Stimulated activated CD4-positive, alpha-beta T cell treated with anti-CD3 and anti-CD28 coated beads, Interleukin-12 subunit alpha, Interleukin-12 subunit beta, amount 100 ng/mL, for 24 hours (primary cell): ENCODE measurements around the gene ATF5.
"Not testable (repeated sequence)": the region's sequence is repeated elsewhere in the genome, so short reads cannot be mapped to it uniquely, and the experiment has no call there.

Experiments used
- DNase-seq, 2 experiments: peaks; one replicate each; pipeline ENCODE4 v3.0.0-alpha.2; 2020; ENCODE audit warnings: low read depth in 2 of 2

ATF5 gene

DNA sequence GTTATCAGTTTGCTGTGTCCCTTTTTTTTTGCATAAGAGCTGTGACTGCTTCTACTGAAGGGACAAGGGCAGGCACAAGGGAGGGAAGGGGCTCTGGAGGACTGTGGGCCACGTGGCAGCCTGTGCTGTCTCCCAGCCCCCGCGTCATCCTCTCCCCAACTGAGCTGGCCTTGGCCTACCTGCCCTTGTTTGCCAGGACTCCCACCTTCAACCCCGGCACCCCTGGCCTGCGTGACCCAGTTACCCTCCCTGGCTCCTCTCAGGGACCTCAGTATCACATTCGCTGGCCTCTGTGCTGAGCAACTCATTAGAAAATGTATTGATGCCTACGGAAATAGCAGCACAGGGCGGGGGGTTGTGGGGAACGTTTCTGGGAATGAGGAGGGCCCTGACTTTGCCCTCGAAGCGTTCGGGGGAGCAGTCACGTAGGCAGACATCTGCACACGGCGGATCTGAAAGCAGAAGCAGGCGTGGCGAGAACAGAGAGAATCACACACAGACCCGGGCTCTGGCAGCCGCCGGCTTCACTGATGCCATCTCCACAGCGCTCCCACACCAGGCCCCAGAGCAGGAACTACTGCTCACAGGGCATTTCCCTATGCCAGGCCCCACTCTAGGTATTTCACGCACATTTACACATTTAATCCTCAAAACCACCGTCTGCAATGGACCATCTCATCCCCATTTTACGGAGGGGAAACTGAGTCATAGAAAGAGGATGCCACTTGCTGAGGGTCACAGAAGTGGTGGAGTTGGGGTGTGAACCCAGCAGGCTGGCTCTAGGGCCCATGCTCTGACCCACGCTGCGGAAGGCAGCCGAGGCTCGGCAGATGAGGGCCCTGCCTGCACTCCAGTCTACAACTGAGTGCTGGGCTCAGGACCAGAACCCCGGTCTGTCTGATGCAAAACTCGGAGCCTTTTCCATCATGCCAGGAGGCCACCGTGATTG, 5.7 kb upstream of the ATF5 start:
- no peak for DNase-seq

DNA sequence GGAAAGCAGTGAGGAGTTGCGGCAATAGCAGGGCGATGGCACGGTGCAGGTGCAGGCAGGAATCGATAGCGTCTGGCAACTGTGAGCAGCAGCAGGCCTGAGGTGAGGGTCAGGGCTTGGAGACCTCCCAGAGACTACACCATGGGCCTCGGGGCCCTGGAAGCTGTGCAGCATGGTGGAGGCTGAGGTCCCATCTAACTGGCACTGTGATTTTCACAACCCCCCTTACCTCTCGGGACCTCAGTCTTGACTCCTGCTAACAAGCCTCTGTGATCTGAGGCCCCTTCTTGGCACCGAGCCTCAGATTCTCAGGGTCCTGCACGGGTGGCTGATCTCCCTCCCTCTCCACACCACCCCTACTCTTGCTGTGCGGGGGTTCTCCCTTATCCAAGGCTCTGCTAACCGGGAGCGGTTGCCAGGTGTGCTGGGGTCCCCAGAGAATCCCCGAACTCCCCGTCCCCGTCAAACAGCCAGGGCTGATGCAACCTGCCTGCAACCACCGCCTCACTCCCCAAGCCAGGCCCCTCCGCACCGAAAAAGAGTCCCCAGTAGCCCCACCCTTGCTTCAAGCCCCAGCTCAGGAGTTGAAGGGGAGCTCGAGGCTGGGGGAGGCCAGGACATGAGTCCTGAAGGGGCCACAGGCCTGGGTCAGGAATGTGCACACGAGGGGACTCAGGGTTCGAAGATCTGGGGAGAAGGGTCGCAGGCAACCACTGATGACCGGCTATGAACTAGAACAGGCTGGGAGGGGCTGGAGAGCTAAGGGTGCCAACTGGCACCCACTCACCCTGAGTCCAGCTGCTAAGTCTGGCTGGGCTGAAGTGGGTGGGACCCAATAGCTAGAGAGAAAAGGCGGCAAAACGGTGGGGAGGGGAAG, 4.8 kb upstream of the ATF5 start:
- no peak for DNase-seq

DNA sequence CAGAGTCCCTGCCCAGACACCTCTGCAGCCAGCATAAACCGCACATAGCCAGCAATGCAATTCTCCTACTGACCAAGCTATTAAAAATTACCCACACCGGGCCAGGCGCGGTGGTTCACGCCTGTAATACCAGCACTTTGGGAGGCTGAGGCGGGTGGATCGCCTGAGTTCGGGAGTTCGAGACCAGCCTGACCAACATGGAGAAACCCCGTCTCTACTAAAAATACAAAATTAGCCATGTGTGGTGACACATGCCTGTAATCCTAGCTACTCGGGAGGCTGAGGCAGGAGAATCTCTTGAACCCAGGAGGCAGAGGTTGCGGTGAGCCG, 4.2 kb upstream of the ATF5 start:
- not testable (repeated sequence) for DNase-seq

DNA sequence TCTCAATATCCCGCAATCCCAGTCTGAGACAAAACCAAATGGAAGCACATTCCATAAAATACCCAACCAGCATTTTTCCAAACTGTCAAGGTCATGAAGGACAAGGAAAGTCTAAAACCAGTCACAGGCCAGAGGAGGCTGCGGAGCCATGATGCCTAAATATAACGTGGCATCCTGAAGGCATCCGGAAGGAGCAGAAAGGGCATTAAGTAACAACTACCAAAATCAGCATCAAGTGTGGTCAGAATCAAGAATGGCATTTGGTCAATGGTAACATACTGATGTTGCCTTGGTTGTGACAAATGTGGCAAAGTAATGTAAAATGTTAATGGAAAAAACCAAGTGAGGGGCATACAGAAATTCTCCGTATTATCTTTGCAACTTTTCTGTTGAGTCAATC, 3.5 kb upstream of the ATF5 start:
- no peak for DNase-seq

DNA sequence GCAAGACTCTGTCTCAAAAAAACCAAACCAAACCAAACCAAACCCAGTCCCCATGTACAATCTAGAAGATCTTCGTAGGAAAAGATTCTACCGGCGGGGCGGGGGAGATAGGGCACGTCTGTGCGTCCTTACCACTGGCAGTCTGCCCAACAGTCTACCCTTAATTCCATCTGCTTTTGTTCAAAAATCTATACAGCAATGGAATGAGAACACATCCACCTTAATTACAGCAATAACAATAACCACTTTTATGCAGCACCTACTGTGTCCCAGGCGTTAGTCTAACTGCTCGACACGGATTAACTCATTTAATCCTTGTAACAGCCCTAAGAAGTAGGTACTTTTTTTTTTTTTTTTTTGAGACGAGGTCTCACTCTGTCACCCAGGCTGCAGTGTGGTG, 2.5 kb upstream of the ATF5 start:
- no peak for DNase-seq

DNA sequence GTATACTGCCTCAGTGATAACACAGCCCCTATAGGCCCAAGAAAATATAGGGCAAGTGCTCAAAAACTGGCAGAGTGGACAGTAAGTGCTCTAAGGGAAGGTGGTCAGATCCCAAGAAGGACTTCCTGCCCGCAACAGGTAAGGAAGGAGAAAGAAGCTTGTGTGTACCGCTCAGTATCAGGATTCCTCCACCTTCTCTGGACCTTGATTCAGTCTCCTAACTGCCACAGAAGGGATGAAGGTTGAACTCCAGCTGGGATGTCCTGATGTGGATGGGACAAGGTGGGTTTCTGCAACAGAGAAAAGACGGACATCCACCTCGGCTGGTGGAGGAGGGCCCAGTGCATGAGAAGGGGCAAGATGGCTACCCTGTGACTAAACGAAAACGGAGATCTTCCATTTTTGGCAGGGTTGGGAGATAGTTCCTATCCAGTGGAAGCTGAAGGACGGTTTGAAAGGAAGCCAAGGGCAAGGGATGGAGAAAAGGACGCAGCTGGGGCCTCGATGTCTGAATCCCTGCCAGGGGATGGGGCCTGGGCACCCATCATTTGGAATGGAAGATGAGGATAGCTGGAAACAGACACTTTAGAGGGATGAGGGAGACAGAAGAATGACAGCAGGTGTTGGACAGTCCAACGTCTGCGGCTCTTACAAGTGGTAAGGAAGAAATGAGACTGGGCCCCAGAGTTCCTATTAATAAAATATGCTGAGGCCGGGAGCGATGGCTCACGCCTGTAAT, 1.3 kb upstream of the ATF5 start:
- no peak for DNase-seq

DNA sequence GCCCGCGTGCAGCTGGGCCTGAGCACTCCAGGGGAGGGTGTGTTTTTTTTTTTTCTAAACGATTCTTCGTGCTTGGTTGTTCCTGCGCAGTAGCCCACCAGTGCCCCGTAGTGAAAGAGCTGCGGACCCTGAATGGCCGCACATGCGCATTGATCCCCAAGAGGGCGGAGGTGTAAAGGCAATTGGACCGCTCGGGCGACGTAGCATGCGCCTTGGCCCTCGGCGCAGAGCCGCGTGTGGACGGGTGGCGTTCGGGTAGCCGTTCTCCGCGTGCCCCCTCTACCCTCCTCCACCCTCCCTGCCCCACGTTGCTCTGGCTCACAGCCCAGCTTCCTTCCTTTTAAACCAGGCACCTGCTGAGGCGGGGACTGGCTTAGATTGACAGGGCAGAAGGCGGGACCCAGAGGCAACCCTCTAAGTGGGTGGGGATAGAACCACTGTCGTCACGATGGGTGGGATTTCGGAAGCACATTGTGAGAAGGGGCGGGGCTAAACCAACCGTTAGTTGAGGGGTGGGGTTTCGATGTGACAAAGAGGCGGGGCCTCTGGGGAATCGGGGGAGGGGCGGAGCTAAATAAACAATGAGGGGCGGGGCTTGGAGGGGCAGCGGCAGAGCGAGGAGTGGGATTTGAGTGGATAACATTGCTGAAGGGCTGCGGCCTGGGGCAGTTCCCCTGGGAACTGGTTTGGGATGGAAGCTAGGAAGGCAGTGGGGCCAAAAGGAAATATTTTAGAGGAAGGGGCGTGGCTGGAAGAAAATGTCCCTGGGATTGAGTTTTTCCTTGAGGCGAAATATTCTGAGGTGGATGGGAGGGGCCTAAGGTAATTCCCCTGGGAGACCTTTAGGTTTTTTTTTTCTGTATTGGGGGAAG, 842 bp downstream of the ATF5 start:
- peak; percentile 87 to 91 for DNase-seq

DNA sequence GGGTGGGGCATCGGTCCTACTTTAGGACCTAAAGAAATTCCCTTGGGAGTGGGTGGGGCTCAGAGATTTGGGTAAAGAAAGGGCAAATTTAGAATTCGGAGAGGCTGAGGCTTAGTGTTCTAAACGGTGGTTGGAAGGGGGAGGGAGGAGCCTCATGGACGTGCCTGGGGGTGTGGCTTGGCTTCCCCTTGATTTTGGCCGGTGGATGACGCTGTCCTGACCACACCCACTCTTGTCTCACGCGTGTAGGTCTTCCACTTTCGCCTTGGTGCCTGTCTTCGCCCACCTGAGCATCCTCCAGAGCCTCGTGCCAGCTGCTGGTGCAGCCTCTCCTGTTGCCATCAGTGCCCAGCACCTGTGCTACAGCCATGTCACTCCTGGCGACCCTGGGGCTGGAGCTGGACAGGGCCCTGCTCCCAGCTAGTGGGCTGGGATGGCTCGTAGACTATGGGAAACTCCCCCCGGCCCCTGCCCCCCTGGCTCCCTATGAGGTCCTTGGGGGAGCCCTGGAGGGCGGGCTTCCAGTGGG, 1.5 kb downstream of the ATF5 start:
- DNase-seq = no peak

DNA sequence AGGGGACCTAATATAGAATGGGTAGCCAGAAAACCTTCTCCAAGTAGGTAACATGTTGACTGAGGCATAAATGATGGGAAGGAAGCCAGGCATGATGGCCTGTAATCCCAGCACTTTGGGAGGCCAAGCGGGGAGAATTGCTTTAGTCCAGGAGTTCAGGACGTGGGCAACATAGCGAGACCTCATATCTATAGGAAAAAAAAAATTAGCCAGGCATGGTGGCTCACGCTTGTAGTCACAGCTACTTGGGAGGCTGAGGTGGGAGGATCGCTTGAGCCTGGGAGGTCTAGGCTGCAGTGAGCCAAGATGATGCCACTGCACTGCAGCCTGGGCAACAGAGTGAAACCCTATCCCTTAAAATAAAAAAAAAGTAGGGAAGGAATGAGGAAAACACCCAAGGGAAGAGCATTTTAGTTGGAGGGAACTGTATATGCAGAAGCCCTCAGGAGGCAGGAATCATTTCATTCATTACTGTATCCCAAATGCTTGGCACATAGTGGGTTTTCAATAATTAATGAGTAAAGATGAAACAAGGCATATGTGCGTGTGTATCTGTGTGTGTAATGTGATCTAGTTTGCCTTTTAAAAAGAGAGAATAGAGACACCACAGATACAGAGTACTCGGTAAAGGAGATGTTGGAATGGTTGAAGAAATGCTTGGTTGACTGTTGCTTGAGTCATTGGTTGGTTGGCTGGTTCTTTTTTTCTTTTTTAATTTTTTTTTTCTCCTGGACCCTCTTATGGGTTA, 2.5 kb downstream of the ATF5 start:
- DNase-seq = no peak

DNA sequence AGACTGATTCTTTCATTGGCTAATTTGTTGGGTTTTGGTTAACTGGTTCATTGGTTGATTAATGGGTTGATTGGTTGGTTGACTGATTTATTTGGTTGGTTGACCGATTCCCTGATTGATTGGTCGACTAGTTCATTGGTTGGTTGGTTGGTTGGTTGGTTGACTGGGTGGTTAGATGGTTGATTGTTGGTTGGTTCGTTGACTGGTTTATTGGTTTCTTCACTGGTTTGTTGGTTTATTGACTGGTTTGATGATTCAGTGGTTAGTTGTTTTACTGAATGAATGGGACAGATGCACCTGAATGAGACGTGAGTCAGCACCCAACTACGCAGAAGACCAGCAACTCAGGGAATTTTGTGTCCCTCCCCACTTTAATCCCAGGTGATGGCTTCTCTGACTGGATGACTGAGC, 3.0 kb downstream of the ATF5 start:
- DNase-seq = no peak

DNA sequence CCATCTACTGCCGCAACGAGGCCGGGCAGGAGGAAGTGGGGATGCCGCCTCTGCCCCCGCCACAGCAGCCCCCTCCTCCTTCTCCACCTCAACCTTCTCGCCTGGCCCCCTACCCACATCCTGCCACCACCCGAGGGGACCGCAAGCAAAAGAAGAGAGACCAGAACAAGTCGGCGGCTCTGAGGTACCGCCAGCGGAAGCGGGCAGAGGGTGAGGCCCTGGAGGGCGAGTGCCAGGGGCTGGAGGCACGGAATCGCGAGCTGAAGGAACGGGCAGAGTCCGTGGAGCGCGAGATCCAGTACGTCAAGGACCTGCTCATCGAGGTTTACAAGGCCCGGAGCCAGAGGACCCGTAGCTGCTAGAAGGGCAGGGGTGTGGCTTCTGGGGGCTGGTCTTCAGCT, 3.7 kb downstream of the ATF5 start:
- no peak for DNase-seq

DNA sequence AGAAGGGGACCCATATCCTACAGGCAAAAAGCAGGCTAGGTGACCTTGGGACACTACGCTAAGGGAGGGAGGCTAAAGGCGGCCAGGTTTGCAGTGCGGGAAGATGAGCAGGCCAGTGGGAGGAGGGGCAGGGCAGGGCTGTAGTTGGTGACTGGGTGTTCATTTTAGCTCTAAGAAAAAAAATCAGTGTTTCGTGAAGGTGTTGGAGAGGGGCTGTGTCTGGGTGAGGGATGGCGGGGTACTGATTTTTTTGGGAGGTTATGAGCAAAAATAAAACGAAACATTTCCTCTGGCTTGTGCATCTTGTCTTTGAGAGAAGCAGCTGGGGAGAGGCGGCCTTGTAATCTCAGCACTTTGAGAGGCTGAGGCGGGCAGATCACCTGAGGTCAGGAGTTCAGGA, 4.6 kb downstream of the ATF5 start:
- DNase-seq = no peak

DNA sequence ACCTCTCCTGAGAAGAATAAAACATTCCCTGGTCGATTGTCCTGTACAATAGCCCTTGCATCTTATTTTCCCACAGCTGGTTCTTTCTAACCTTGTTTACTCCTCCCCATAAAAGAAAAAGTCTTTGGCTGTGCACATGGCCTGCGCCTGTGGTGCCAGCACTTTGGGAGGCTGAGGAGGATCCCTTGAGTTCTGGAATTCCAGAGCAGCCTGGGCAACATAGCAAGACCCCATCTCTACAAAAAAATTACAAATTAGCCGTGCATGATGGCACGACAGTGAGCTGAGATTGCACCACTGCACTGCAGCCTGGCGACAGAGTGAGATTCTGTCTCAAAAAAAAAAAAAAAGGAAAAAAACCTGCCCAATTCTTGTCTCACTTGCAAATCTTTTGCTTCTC, 7.5 kb downstream of the ATF5 start:
- no peak for DNase-seq

DNA sequence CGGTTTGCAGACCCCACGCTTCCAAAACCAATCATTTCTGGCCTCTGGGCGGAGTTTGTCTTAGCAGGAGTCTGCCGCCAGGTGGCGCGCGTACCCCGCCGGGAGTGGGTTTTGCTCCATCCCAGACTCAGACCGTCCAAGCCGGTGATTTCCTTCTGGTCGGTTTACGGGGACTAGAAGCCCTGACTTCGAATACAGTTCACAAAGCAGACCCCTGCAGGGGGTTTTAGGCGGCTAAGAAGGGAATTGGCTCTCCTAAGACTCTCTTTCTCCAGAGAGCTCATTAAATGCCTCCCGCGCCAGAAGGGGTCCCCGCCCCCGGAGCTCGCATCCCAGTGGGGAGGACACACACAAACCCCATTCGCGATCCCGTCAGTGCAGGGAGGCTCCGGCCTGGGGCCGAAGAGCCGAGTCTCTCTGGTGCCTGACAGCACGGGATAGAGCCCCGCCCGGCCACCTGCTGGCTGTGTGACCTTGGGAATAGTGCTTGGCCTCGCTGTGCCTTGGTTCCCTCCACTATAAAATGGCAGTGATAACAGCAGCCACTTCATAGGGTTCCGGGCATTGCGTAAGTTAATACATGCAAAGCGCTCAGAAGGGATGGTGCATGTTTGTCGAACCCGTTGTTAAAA, 8.9 kb downstream of the ATF5 start:
- peak; percentile 58 to 78 for DNase-seq

DNA sequence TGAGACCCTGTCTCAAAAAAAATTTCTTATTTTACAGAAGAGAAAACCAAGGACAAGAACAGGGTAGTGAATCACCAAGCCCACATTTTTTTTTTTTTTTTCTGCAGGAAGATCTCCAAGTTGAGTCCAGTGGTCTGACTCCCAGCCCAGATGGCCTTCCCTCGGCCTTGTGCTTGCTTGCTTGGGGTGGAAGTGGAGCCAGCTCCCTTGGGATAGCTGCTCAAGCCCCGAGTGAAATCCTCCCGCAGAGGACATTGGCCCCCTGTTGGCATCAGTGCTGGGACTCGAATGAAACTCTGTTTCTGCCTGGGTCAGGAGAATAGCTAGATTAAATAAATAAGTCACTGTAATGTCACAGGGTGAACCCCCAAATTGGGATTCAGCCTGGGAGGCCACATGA, 9.7 kb downstream of the ATF5 start:
- no peak for DNase-seq

DNA sequence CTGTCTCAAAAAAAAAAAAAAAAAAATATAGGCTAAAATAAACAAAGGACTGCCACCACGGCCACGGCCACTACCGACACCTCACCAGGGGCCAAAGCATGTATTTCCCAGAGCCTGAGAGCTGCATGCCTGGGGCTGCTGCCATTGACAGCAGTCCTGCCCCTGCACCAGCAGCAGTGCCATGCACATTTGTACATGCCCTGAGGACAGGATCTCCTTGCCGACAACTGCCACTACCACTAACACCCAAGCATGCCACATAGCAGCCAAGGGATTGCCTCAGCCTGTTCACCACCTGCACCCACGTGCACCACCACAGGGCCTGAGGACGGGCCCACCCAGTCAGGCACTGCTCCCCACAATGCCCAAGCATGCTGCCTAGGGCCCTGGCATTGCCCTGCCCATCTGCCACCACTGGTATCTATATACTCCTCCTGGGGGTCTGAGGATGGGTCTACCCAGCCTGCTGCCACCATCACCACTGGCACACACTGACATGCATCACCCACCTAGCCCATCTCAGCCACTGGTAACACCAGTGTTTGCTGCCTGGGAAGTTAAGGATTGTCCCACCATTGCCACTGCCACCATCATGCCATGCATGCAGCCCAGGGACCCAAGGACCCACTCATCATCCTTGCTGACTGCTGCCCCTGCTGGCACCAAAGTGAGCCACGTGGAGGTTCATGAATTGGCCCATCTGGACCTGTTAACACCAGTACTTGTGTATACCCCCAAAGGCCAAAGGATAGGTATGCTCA, 10.9 kb downstream of the ATF5 start:
- no peak for DNase-seq

DNA sequence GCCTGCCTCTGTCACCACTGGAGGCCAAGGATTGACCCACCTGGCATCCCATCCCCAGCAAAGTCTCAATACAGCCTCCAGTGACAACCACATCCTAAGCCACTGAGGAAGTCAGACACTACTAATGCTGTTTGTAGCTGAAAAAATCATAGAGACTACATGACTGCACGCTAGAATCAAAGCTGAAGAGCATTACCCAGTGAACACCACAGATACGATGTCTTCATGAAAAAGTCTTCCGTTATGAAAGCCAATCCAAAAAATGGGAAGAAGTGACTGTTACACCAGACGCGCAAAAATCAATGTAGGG, 11.4 kb downstream of the ATF5 start:
- no peak for DNase-seq

DNA sequence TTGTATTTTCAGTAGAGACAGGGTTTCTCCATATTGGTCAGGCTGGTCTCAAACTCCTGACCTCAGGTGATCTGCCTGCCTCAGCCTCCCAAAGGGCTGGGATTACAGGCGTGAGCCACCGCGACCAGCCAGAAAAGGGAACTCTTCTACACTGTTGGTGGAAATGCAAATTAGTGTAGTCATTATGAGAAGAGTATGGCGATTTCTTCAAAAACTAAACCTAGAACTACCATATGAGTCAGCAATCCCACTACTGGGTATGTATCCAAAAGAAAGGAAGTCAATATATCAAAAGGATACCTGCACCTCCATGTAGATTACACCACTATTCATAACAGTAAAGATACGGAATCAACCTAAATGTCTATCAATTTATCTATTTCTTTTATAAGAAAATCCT, 15.6 kb downstream of the ATF5 start:
- not testable (repeated sequence) for DNase-seq

DNA sequence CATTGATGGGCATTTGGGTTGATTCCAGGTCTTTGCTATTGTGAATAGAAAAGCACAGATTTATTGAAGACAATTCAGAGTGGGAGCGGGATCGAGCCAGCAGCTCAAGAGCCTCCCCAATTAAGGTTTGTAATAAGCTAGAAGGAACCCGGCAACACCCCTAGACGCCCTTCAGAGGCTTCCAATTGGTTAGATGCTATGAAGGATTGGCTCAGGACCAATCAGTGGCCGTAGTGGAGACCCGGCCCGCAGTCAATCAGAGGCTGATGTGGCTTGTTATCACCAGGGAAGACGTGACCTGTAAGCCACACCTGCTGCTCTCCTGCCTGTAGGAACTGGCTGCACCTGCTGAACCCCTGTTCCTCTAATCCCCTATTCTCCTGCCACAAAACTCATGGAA, 17.4 kb downstream of the ATF5 start:
- no peak for DNase-seq
